CD8-positive, alpha-beta memory T cell (primary cell): ENCODE results near the gene FAAH2. TPM values are rescaled to one million over a fixed set of nuclear protein-coding genes. Genes with fewer than 3 reads are reported as not detected.
"Not testable (repeated sequence)": the region's sequence is repeated elsewhere in the genome, so short reads cannot be mapped to it uniquely, and the experiment has no call there.

ENCODE experiments used
- CTCF ChIA-PET: fragments of 350-600 bp; sonication (Branson Sonifier 250); formaldehyde crosslinking; loops from one replicate; lab custom pipeline; 2021; ENCODE audit warnings: antibody characterized with exemption; lab: Charles Lee
- POLR2A ChIA-PET: fragments of 350-600 bp; sonication (Branson Sonifier 250); formaldehyde crosslinking; loops from one replicate; lab custom pipeline; 2021; ENCODE audit warnings: antibody characterized with exemption; lab: Charles Lee
- DNase-seq, 5 donors: peaks; one replicate each; pipeline versions ENCODE4 v3.0.0 to v3.0.0-alpha.2; 2020 to 2022; ENCODE audit warnings: mixed read lengths in 1 of 5
- H3K27ac ChIP-seq: one replicate; pipeline ENCODE4 v1.7.0; 2013; ENCODE audit warnings: low read depth, mild to moderate bottlenecking, low read length, moderate library complexity
- H3K27me3 ChIP-seq: 2 replicates; pipeline ENCODE4 v1.7.0; 2013; ENCODE audit warnings: low read length, mild to moderate bottlenecking; ENCODE audit not compliant: insufficient read depth, poor library complexity, severe bottlenecking
- H3K36me3 ChIP-seq: 2 replicates; pipeline ENCODE4 v1.7.0; 2013; ENCODE audit warnings: mild to moderate bottlenecking, low read length, moderate library complexity; ENCODE audit not compliant: insufficient read depth
- H3K4me1 ChIP-seq: 2 replicates; pipeline ENCODE4 v1.7.0; 2013; ENCODE audit warnings: mild to moderate bottlenecking, low read length, moderate library complexity; ENCODE audit not compliant: insufficient read depth
- H3K4me3 ChIP-seq: 2 replicates; pipeline ENCODE4 v1.7.0; 2013; ENCODE audit warnings: mild to moderate bottlenecking, low read length
- H3K9me3 ChIP-seq: 2 replicates; pipeline ENCODE4 v1.7.0; 2013; ENCODE audit warnings: mild to moderate bottlenecking, low read length
- H3K27ac Mint-ChIP-seq, 8 donors: one replicate each; pipeline ENCODE4 v1.8.0; 2020 to 2021; ENCODE audit warnings: mixed read lengths in 8 of 8, mild to moderate bottlenecking in 6 of 8, inconsistent platforms in 3 of 8, moderate library complexity in 3 of 8
- H3K27me3 Mint-ChIP-seq, 2 donors: one replicate each; pipeline ENCODE4 v1.8.0; 2020 to 2021; ENCODE audit warnings: mixed read lengths in 2 of 2, mild to moderate bottlenecking in 1 of 2, moderate library complexity in 1 of 2
- H3K36me3 Mint-ChIP-seq, 3 donors: one replicate each; pipeline ENCODE4 v1.8.0; 2020 to 2021; ENCODE audit warnings: mixed read lengths in 3 of 3, inconsistent platforms in 1 of 3, mild to moderate bottlenecking in 1 of 3
- H3K4me1 Mint-ChIP-seq, 3 donors: one replicate each; pipeline ENCODE4 v1.8.0; 2020 to 2021; ENCODE audit warnings: mixed read lengths in 3 of 3, inconsistent platforms in 1 of 3, mild to moderate bottlenecking in 1 of 3
- H3K4me3 Mint-ChIP-seq, 7 donors: one replicate each; pipeline ENCODE4 v1.8.0; 2020 to 2021; ENCODE audit warnings: mixed read lengths in 7 of 7, mild to moderate bottlenecking in 6 of 7, moderate library complexity in 4 of 7, inconsistent platforms in 2 of 7
- H3K9me3 Mint-ChIP-seq, 5 donors: one replicate each; pipeline ENCODE4 v1.8.0; 2020 to 2022; ENCODE audit warnings: mixed read lengths in 5 of 5, mild to moderate bottlenecking in 3 of 5, moderate library complexity in 2 of 5, inconsistent platforms in 1 of 5
- polyA plus RNA-seq: library from polyadenylated mRNA; unstranded; fragments of 300-500 nt; fragmentation: Illumina TruSeq; gene quantifications from one replicate; pipeline ENCODE4 v1.2.3, GENCODE V29; 2021
- total RNA-seq, 2 experiments: library from RNA; stranded (reverse); gene quantifications; one replicate each; pipeline ENCODE4 v1.2.3, GENCODE V29; 2021

Gene FAAH2
- total and polyA plus RNA-seq, 3 experiments from 2014 or later = 2.0 to 6.6 (median 2.4) TPM

GRCh38 chrX:57403191-57403590, 116.7 kb downstream of the FAAH2 start:
- H3K4me3 ChIP-seq, H3K27me3 Mint-ChIP-seq, H3K36me3 ChIP-seq, H3K27ac ChIP-seq, POLR2A ChIA-PET, H3K27me3 ChIP-seq, H3K9me3 ChIP-seq, H3K4me1 ChIP-seq, DNase-seq, H3K4me1 Mint-ChIP-seq, H3K36me3 Mint-ChIP-seq, H3K4me3 Mint-ChIP-seq, CTCF ChIA-PET, H3K27ac Mint-ChIP-seq: not testable (repeated sequence)
- H3K9me3 Mint-ChIP-seq = peaks cover 0 to 25% (median 13%) of the 10 kb centered on the region in 5 donors

GRCh38 chrX:57406149-57406548, 119.6 kb downstream of the FAAH2 start:
- H3K4me1 Mint-ChIP-seq = no peaks in the 10 kb centered on the region
- ChIA-PET POLR2A (no interaction called here), CTCF (no interaction called here)
- no peak for DNase-seq
- Histone ChIP-seq H3K9me3 (no peaks in the 10 kb centered on the region), H3K36me3 (no peaks in the 10 kb centered on the region), H3K4me3 (no peak overlapping the region), H3K27me3 (no peaks in the 10 kb centered on the region), H3K4me1 (no peaks in the 10 kb centered on the region), H3K27ac (no peak overlapping the region)
- peaks cover 0 to 20% (median 13%) of the 10 kb centered on the region in 5 donors for H3K9me3 Mint-ChIP-seq
- H3K36me3 Mint-ChIP-seq = peaks cover 0 to 8% (median 0%) of the 10 kb centered on the region in 3 donors
- no peak overlapping the region for H3K4me3 Mint-ChIP-seq
- H3K27ac Mint-ChIP-seq = peak overlapping the region in 1 of 8 donors; percentile 16
- H3K27me3 Mint-ChIP-seq = no peaks in the 10 kb centered on the region

- H3K36me3 Mint-ChIP-seq = peaks cover 0 to 9% (median 1%) of the 10 kb centered on the region in 3 donors
- no peak overlapping the region for H3K27ac ChIP-seq
- peaks cover 2 to 15% (median 9%) of the 10 kb centered on the region in 3 donors for H3K4me1 Mint-ChIP-seq
- peaks cover 0 to 8% of the 10 kb centered on the region in 2 donors for H3K27me3 Mint-ChIP-seq
- H3K4me1 ChIP-seq = no peaks in the 10 kb centered on the region
- H3K4me3 Mint-ChIP-seq = no peak overlapping the region
- H3K9me3 Mint-ChIP-seq = peaks cover 0 to 19% (median 11%) of the 10 kb centered on the region in 5 donors
- no peak overlapping the region for H3K27ac Mint-ChIP-seq
- no peaks in the 10 kb centered on the region for H3K36me3 ChIP-seq
- CTCF ChIA-PET = no interaction called here
- DNase-seq = no peak
- H3K9me3 ChIP-seq = no peaks in the 10 kb centered on the region
- H3K27me3 ChIP-seq = no peaks in the 10 kb centered on the region
- no peak overlapping the region for H3K4me3 ChIP-seq
- POLR2A ChIA-PET = no interaction called here
Observed at GRCh38 chrX:57417827-57418226, 131.3 kb downstream of the FAAH2 start.

- Mint-ChIP-seq H3K4me1 (peaks cover 0 to 2% (median 2%) of the 10 kb centered on the region in 3 donors), H3K27ac (no peak overlapping the region), H3K36me3 (peaks cover 0 to 11% (median 4%) of the 10 kb centered on the region in 3 donors), H3K4me3 (no peak overlapping the region), H3K27me3 (peaks cover 0 to 17% of the 10 kb centered on the region in 2 donors), H3K9me3 (peaks cover 0 to 7% (median 0%) of the 10 kb centered on the region in 5 donors)
- H3K27ac ChIP-seq = no peak overlapping the region
- no peaks in the 10 kb centered on the region for H3K36me3 ChIP-seq
- ChIA-PET POLR2A (no interaction called here), CTCF (no interaction called here)
- H3K27me3 ChIP-seq = no peaks in the 10 kb centered on the region
- DNase-seq = no peak
- H3K4me3 ChIP-seq = no peak overlapping the region
- H3K4me1 ChIP-seq = no peaks in the 10 kb centered on the region
- H3K9me3 ChIP-seq = no peaks in the 10 kb centered on the region
Observed at GRCh38 chrX:57422289-57422688, 135.8 kb downstream of the FAAH2 start.

- CTCF ChIA-PET = no interaction called here
- Mint-ChIP-seq H3K27me3 (peaks cover 0 to 17% of the 10 kb centered on the region in 2 donors), H3K36me3 (peaks cover 0 to 11% (median 4%) of the 10 kb centered on the region in 3 donors), H3K9me3 (peaks cover 0 to 7% (median 0%) of the 10 kb centered on the region in 5 donors), H3K27ac (no peak overlapping the region), H3K4me3 (no peak overlapping the region), H3K4me1 (no peaks in the 10 kb centered on the region)
- Histone ChIP-seq H3K4me3 (no peak overlapping the region), H3K27ac (no peak overlapping the region), H3K4me1 (no peaks in the 10 kb centered on the region), H3K9me3 (no peaks in the 10 kb centered on the region), H3K36me3 (no peaks in the 10 kb centered on the region), H3K27me3 (no peaks in the 10 kb centered on the region)
- POLR2A ChIA-PET = no interaction called here
- no peak for DNase-seq
Observed at GRCh38 chrX:57422790-57423189, 136.3 kb downstream of the FAAH2 start.

- peaks cover 0 to 11% of the 10 kb centered on the region in 2 donors for H3K27me3 Mint-ChIP-seq
- Histone ChIP-seq H3K4me1 (no peaks in the 10 kb centered on the region), H3K27me3 (no peaks in the 10 kb centered on the region), H3K36me3 (no peaks in the 10 kb centered on the region), H3K9me3 (no peaks in the 10 kb centered on the region), H3K4me3 (no peak overlapping the region), H3K27ac (no peak overlapping the region)
- no peak overlapping the region for H3K4me3 Mint-ChIP-seq
- CTCF ChIA-PET = no interaction called here
- H3K27ac Mint-ChIP-seq = no peak overlapping the region
- peaks cover 0 to 9% (median 3%) of the 10 kb centered on the region in 5 donors for H3K9me3 Mint-ChIP-seq
- H3K36me3 Mint-ChIP-seq = peaks cover 6 to 19% (median 8%) of the 10 kb centered on the region in 3 donors
- POLR2A ChIA-PET = no interaction called here
- DNase-seq = no peak
- H3K4me1 Mint-ChIP-seq = no peaks in the 10 kb centered on the region
Observed at GRCh38 chrX:57445076-57445475, 158.6 kb downstream of the FAAH2 start.

- Mint-ChIP-seq H3K27me3 (peaks cover 0 to 11% of the 10 kb centered on the region in 2 donors), H3K4me3 (no peak overlapping the region), H3K27ac (no peak overlapping the region), H3K9me3 (peaks cover 0 to 9% (median 3%) of the 10 kb centered on the region in 5 donors), H3K4me1 (no peaks in the 10 kb centered on the region), H3K36me3 (peaks cover 6 to 18% (median 8%) of the 10 kb centered on the region in 3 donors)
- Histone ChIP-seq H3K9me3 (no peaks in the 10 kb centered on the region), H3K4me3 (no peak overlapping the region), H3K27ac (no peak overlapping the region), H3K27me3 (no peaks in the 10 kb centered on the region), H3K4me1 (no peaks in the 10 kb centered on the region), H3K36me3 (no peaks in the 10 kb centered on the region)
- DNase-seq = no peak
- POLR2A ChIA-PET = no interaction called here
- CTCF ChIA-PET = no interaction called here
Observed at GRCh38 chrX:57445832-57446231, 159.3 kb downstream of the FAAH2 start.

- no peak for DNase-seq
- no peaks in the 10 kb centered on the region for H3K9me3 ChIP-seq
- H3K36me3 Mint-ChIP-seq = peaks cover 5 to 25% (median 8%) of the 10 kb centered on the region in 3 donors
- no peak overlapping the region for H3K27ac ChIP-seq
- H3K27me3 ChIP-seq = no peaks in the 10 kb centered on the region
- H3K4me3 ChIP-seq = no peak overlapping the region
- H3K27ac Mint-ChIP-seq = no peak overlapping the region
- H3K4me1 ChIP-seq = no peaks in the 10 kb centered on the region
- H3K27me3 Mint-ChIP-seq = peaks cover 0 to 6% of the 10 kb centered on the region in 2 donors
- ChIA-PET CTCF (no interaction called here), POLR2A (no interaction called here)
- no peaks in the 10 kb centered on the region for H3K36me3 ChIP-seq
- no peak overlapping the region for H3K4me3 Mint-ChIP-seq
- H3K9me3 Mint-ChIP-seq = peaks cover 0 to 5% (median 0%) of the 10 kb centered on the region in 5 donors
- H3K4me1 Mint-ChIP-seq = no peaks in the 10 kb centered on the region
Observed at GRCh38 chrX:57447856-57448255, 161.3 kb downstream of the FAAH2 start.
